Thyroid gland (tissue), 4 donors: ENCODE measurements around the gene TMEM30A. TPM values are rescaled to one million over a fixed set of nuclear protein-coding genes. Genes with fewer than 3 reads are reported as not detected.

ENCODE experiments used
- DNase-seq, 2 donors: peaks; one replicate each; pipeline ENCODE4 v3.0.0-alpha.2; 2019
- H3K27ac ChIP-seq, 3 donors: fragments of 200-600 bp; sonication (generic); 1 replicate in 2 of 3; 2 replicates in 1 of 3; pipeline ENCODE4 v1.5.1; 2016 to 2019; ENCODE audit warnings: mild to moderate bottlenecking in 1 of 3, moderate library complexity in 1 of 3
- H3K27me3 ChIP-seq: fragments of 200-600 bp; sonication (generic); one replicate; pipeline ENCODE4 v1.5.1; 2019
- H3K36me3 ChIP-seq, 2 donors: fragments of 200-600 bp; sonication (generic); one replicate each; pipeline ENCODE4 v1.5.1; 2016 to 2019
- H3K4me1 ChIP-seq, 2 donors: fragments of 200-600 bp; sonication (generic); one replicate each; pipeline ENCODE4 v1.5.1; 2017 to 2019
- H3K4me3 ChIP-seq, 3 donors: fragments of 200-600 bp; sonication (generic); replicated peaks in 1 of 3; 1 replicate in 2 of 3; 2 replicates in 1 of 3; pipeline ENCODE4 v1.5.1; 2016; ENCODE audit warnings: mild to moderate bottlenecking in 1 of 3
- H3K9me3 ChIP-seq: fragments of 200-600 bp; sonication (generic); one replicate; pipeline ENCODE4 v1.5.1; 2017
- POLR2A ChIP-seq, 2 donors: fragments of 450-650 bp; IDR thresholded peaks; one replicate each; pipeline ENCODE4 v1.6.1; 2017; ENCODE audit warnings: antibody characterized with exemption in 2 of 2, mild to moderate bottlenecking in 2 of 2, moderate library complexity in 1 of 2
- WGBS, 2 donors: methylation state at CpG; one replicate each; pipeline ENCODE4 v1.1.5; 2017; 5-methylcytosine and 5-hydroxymethylcytosine counted together
- intact Hi-C: fragments of 100-400 bp; cut with DNase I; formaldehyde crosslinking; loops from one replicate; pipeline ENCODE4 v1.15.1; 2023
- total RNA-seq, 4 donors: library from RNA; depleted of rRNA; stranded (reverse); fragments of >200 nt; gene quantifications; one replicate each; pipeline ENCODE4 v1.2.3, GENCODE V29; 2016
- TF ChIP-seq, protein P1 (sequence below), 6 experiments: fragments of 200-600 bp in 3 of 6; fragments of 450-650 bp in 3 of 6; sonication (generic) in 3 of 6; IDR thresholded peaks; one replicate each; pipeline ENCODE4 v1.5.1; 2016 to 2019; ENCODE audit warnings: antibody characterized with exemption in 6 of 6, mild to moderate bottlenecking in 2 of 6, inconsistent platforms in 1 of 6, moderate library complexity in 1 of 6

The TMEM30A gene
- total RNA-seq, 4 donors from 2014 or later = 82.0 to 142 (median 103) TPM

DNA sequence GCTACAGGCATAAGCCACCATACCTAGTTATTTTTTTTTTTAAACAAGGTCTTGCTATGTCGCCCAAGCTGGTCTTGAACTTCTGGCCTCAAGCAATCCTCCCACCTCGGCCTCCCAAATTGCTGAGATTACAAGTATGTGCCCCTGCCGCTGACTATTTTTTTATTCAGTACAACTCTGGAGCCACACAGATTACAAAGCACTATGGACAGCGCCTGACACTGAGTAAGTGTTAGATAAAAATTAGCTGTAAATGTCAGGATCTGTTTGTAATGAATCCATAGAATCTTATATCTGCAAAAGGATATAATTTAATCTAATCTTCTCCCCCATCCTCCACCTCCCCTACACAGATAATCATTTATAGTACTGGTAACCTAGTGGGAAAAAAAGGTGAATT lies 63.5 kb downstream of the TMEM30A start:
- intact Hi-C loops = no loop called here
- DNase-seq = no peak
- WGBS, 2 donors = 89 to 91% methylated on average over 4 of the region's 4 CpGs
- Histone ChIP-seq H3K27ac (no peak overlapping the region), H3K9me3 (no peaks in the 10 kb centered on the region), H3K36me3 (no peaks in the 10 kb centered on the region), H3K4me3 (no peak overlapping the region), H3K4me1 (no peaks in the 10 kb centered on the region), H3K27me3 (no peaks in the 10 kb centered on the region)
- TF ChIP-seq POLR2A (IDR thresholded peaks at IDR 0.05) = no peak
- TF ChIP-seq, protein P1, sequence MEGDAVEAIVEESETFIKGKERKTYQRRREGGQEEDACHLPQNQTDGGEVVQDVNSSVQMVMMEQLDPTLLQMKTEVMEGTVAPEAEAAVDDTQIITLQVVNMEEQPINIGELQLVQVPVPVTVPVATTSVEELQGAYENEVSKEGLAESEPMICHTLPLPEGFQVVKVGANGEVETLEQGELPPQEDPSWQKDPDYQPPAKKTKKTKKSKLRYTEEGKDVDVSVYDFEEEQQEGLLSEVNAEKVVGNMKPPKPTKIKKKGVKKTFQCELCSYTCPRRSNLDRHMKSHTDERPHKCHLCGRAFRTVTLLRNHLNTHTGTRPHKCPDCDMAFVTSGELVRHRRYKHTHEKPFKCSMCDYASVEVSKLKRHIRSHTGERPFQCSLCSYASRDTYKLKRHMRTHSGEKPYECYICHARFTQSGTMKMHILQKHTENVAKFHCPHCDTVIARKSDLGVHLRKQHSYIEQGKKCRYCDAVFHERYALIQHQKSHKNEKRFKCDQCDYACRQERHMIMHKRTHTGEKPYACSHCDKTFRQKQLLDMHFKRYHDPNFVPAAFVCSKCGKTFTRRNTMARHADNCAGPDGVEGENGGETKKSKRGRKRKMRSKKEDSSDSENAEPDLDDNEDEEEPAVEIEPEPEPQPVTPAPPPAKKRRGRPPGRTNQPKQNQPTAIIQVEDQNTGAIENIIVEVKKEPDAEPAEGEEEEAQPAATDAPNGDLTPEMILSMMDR (IDR thresholded peaks at IDR 0.05) = no peak

DNA sequence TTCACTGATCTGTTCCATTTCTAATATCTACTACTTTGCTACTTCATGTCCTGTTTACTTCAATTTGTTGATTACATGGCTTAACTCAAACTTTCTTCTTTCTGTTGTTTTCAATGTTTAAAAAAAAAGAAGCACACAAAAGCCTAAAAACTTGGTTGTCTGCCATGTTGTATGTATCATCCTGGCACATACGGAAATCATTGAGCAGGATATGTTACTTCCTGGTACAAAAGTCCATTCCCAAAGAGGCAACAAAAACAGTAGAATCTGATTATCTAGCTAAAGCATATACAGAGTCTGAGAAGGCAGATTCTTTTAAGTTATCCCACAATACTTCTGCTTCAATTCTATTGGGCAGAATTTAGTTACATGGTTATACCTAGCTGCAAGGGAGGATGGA lies 64.2 kb downstream of the TMEM30A start:
- Histone ChIP-seq H3K36me3 (no peaks in the 10 kb centered on the region), H3K9me3 (no peaks in the 10 kb centered on the region), H3K4me1 (no peaks in the 10 kb centered on the region), H3K27ac (no peak overlapping the region), H3K4me3 (no peak overlapping the region), H3K27me3 (no peaks in the 10 kb centered on the region)
- WGBS, 2 donors = 63 to 69% methylated on average over 1 of the region's 1 CpG
- TF ChIP-seq, protein P1 (IDR thresholded peaks at IDR 0.05) = no peak
- no peak for TF ChIP-seq POLR2A (IDR thresholded peaks at IDR 0.05)
- intact Hi-C loops = no loop called here
- DNase-seq = no peak

DNA sequence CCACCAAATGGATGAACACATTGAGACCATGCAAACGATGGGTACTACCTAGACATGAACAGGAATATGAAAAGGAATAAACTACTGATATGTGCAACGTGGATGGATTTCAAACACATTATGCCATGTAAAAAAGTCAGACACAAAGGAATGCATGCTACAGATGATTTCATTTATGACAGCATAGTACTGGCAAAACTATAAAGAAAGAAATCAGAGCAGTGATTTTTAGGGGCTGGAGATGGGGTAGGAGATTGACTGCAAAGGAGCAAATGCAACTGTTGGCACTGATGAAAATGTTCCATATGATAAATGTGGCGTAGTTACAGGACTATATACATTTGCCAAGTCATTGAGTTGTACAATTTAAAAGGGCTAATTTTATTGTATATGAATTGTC lies 65.3 kb downstream of the TMEM30A start:
- H3K27me3 ChIP-seq = no peaks in the 10 kb centered on the region
- no peaks in the 10 kb centered on the region for H3K4me1 ChIP-seq
- 85% methylated on average over 3 of the region's 3 CpGs for WGBS, 2 donors
- no peak overlapping the region for H3K27ac ChIP-seq
- intact Hi-C loops = no loop called here
- no peak for DNase-seq
- TF ChIP-seq, protein P1 (IDR thresholded peaks at IDR 0.05) = no peak
- H3K36me3 ChIP-seq = no peaks in the 10 kb centered on the region
- no peak overlapping the region for H3K4me3 ChIP-seq
- H3K9me3 ChIP-seq = no peaks in the 10 kb centered on the region

DNA sequence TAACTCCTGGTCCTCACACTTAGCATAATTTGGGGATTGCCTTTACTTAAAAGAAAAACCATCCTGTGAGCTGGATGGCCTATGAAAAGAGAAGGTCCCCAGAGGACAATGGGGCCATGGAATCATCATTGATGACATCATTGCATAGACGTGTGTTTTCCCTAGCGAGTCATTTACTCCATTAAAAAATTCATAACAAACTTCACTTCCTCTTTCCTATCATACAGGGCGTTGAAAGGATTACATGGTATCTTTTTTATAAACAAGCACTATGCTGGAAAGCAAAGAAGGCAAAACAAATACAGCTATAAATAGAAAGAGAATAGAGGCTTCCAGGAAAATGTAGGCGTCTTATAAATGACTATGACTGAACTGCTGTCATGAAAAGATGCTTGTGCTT lies 67.4 kb downstream of the TMEM30A start:
- intact Hi-C loops = no loop called here
- TF ChIP-seq POLR2A (IDR thresholded peaks at IDR 0.05) = no peak
- TF ChIP-seq, protein P1 (IDR thresholded peaks at IDR 0.05) = no peak
- no peak for DNase-seq
- Histone ChIP-seq H3K36me3 (no peaks in the 10 kb centered on the region), H3K4me3 (no peak overlapping the region), H3K4me1 (no peaks in the 10 kb centered on the region), H3K27me3 (no peaks in the 10 kb centered on the region), H3K27ac (no peak overlapping the region), H3K9me3 (no peaks in the 10 kb centered on the region)
- 54 to 59% methylated on average over 4 of the region's 4 CpGs for WGBS, 2 donors

DNA sequence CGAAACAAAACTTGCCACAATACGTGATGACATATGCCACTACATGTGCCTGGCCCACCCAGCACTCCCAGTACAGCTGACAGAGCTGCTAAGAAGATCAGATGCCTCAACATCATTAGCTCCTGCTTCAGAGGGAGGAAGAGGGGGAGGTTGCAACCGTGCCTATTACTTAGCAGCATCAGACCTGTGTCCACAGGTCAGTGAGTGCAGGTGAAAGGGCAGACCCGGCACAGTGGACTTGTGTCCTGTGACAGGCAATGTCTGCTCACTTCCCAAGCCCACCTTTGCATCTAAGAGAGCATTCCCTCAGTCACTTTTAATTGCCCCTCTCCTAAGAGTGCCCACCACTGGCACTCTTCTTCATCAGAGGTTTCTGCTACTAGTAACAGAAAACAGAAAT lies 69.3 kb downstream of the TMEM30A start:
- no peaks in the 10 kb centered on the region for H3K4me1 ChIP-seq
- TF ChIP-seq POLR2A (IDR thresholded peaks at IDR 0.05) = no peak
- TF ChIP-seq, protein P1 (IDR thresholded peaks at IDR 0.05) = no peak
- WGBS, 2 donors = 74 to 86% methylated on average over 4 of the region's 4 CpGs

More for the DNA sequence above, 69.3 kb downstream of the TMEM30A start:
- intact Hi-C loops = no loop called here
- Histone ChIP-seq H3K4me3 (no peak overlapping the region), H3K9me3 (no peaks in the 10 kb centered on the region), H3K27ac (no peak overlapping the region), H3K36me3 (no peaks in the 10 kb centered on the region), H3K27me3 (no peaks in the 10 kb centered on the region)
- no peak for DNase-seq
